GM12873 (cell line): ENCODE data around the gene AUP1.

Experiments used
- TF ChIP-seq, protein P1 (sequence below): IDR thresholded peaks from 2 replicates; pipeline ENCODE4 v1.5.1; 2012; ENCODE audit warnings: low read depth, mild to moderate bottlenecking, moderate library complexity, low read length, control low read depth; ENCODE audit not compliant: insufficient read depth; ENCODE audit errors: missing control alignments

AUP1 gene

DNA sequence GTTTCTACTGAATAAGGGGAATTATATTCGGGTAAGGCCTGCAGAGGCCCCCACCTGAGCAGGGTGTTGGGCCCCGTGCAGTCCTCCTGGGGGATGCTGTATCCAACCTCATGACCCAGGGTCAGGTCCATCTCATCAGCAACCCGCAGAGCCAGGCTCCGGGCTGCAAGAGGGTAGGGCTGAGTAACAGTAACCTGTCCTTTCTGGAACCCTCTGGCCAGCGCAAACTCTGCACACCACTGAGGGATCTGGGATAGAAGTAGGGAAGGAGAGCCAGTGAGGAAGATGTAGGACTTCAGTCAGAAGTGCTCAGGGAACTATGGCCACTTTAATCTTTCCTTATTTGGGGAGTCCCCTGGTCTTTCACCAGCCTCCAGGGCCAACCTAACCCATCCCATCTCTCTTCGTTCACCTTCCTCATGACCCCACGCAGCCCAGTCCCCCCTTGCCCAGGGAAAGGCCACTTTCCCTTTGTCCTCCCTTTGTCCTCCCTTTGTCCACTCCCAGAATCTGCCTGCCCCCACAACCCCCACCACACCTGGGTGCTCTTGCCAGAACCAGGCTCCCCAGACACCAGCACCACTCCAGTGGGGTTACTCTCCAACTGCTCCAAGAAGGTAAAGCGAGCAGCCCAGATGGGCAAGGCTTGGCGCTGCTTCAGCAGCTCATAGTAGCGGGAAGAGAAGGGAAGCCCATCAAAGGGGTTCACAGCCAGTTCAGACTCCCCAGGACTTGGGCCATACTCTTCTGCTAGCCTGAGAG is 4.4 kb downstream of the AUP1 start:
- TF ChIP-seq, protein P1, sequence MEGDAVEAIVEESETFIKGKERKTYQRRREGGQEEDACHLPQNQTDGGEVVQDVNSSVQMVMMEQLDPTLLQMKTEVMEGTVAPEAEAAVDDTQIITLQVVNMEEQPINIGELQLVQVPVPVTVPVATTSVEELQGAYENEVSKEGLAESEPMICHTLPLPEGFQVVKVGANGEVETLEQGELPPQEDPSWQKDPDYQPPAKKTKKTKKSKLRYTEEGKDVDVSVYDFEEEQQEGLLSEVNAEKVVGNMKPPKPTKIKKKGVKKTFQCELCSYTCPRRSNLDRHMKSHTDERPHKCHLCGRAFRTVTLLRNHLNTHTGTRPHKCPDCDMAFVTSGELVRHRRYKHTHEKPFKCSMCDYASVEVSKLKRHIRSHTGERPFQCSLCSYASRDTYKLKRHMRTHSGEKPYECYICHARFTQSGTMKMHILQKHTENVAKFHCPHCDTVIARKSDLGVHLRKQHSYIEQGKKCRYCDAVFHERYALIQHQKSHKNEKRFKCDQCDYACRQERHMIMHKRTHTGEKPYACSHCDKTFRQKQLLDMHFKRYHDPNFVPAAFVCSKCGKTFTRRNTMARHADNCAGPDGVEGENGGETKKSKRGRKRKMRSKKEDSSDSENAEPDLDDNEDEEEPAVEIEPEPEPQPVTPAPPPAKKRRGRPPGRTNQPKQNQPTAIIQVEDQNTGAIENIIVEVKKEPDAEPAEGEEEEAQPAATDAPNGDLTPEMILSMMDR = no peak

DNA sequence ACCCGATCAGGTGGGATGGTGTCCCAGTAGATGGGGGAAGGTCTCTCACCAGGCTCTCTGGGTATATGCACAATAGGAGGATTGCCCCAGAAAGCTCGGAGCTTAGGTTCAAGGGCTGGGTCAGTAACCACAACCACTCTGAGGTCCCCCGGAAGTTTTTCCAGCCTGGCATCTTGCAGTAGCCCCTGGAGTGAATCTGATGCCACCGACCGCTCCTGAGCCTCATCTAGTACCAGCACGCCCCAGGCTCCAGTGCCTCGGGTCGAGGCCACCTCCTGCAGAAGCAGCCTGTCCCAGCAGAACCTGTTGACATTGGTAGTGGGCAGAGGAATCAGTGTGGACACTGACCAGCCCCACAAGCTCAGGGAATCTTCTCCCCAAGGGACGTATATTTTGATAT is 5.5 kb downstream of the AUP1 start:
- TF ChIP-seq, protein P1 = no peak

GRCh38 chr2:74522516-74522915 is 7.0 kb downstream of the AUP1 start:
- TF ChIP-seq, protein P1 = no peak

DNA sequence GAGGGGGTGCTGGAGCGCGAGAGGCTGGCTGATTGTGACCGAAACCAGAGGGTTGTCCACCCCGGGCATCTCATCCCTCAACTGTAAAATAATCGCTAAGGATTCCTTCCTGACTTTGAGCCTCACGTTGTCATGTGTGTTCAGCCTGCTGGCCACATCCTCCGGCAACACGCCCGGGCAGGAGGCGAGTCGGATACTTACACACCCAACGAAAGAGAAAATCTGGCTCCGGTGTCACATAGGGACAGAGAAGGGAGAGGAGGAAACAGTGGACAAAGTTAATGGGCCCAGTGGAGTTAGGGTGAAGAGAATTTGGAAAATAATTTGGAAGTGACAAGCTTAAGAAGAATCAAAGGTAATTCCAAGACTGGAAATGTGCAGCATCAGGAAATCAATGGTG is 12.9 kb downstream of the AUP1 start:
- TF ChIP-seq, protein P1 = no peak

DNA sequence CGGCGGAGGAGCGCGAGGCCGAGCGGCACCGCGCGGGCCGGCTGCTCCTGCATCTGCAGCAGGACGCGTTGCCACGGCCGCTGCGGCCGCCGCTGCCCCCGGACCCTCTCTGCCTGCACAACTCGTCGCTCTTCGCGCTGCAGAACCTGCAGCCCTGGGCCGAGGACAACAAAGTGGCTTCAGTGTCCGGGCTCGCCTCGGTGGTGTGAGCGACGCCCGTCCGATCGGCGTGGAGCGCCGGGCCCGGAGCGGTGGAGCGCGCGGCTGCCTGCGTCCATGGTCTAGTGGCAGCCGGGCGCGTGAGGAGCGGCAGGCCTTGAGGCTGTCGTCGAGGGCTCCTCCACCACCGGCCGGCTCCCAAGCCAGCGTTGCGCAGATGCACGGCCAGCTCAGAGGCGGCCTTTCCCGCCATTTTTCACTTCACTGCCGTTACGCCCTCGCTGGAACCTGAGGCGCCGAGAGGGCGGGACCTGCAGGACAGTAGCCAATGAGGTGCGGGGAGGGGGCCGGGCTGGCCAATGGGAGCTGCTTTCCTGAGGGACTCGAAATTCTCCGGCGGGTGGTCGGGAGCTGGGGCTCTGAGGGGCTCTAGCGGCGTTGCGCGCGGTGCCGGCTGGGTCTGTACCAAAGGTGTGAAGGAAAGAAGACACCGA is 13.4 kb downstream of the AUP1 start:
- TF ChIP-seq, protein P1 = no peak

GRCh38 chr2:74515271-74515980 is 14.1 kb downstream of the AUP1 start:
- TF ChIP-seq, protein P1 = no peak
